HCT116 (cell line): ENCODE measurements around the gene CHST9. TPM values are rescaled to one million over a fixed set of nuclear protein-coding genes. Genes with fewer than 3 reads are reported as not detected.

Source experiments
- ATAC-seq: fragments of 200-7000 bp; cut with Tn5 transposase; 2 replicates; pipeline ENCODE4 v1.9.1; 2020; ENCODE audit warnings: mild to moderate bottlenecking, moderate library complexity
- BruUV-seq: library from RNA; stranded (reverse); fragments of 400-500 nt; replicated peaks from 2 replicates; lab custom pipeline; 2021; lab: Mats Ljungman, UMichigan
- CTCF ChIA-PET: fragments of 300-600 bp; sonication (Branson Sonifier 250); formaldehyde crosslinking; loops from one replicate; lab custom pipeline; 2021; ENCODE audit warnings: antibody characterized with exemption; lab: Charles Lee
- POLR2A ChIA-PET: fragments of 300-600, 350-600 bp; sonication (Branson Sonifier 250); formaldehyde crosslinking; loops from one replicate; lab custom pipeline; 2021; ENCODE audit warnings: antibody characterized with exemption; lab: Charles Lee
- RAD21 ChIA-PET, 2 experiments: fragments of 300-600 bp; sonication (Branson Sonifier 250); formaldehyde crosslinking; loops; one replicate each; lab custom pipeline; 2023; ENCODE audit warnings: low total read pairs in 2 of 2; ENCODE audit not compliant: uncharacterized antibody in 2 of 2, unreplicated experiment in 2 of 2, low non-redundant PET in 1 of 2; lab: Charles Lee
- DNase-seq: peaks from one replicate; pipeline ENCODE4 v3.0.0-alpha.2; 2010; ENCODE audit warnings: low read depth, low spot score
- H2AFZ ChIP-seq: fragments of 200-600 bp; shearing (Covaris generic), sonication (generic); 2 replicates; pipeline ENCODE4 v1.6.1; 2017; ENCODE audit warnings: low read depth, mixed run types, mixed read lengths, antibody characterized with exemption, low read length; ENCODE audit not compliant: poor library complexity, severe bottlenecking
- H3K27ac ChIP-seq: 2 replicates; pipeline ENCODE4 v1.5.1; 2012; ENCODE audit warnings: low read depth, low read length
- H3K27me3 ChIP-seq: fragments of 200-600 bp; sonication (generic); 2 replicates; pipeline ENCODE4 v1.6.1; 2016; ENCODE audit warnings: mixed run types, low read length, mixed read lengths; ENCODE audit not compliant: insufficient read depth
- H3K36me3 ChIP-seq, 2 experiments: fragments of 200-500 bp in 1 of 2; fragments of 200-600 bp in 1 of 2; sonication (Bioruptor generic) in 1 of 2; sonication (generic) in 1 of 2; 2 replicates each; pipeline versions ENCODE4 v1.5.1 to v1.6.1; 2014 to 2016; ENCODE audit warnings: low read length in 2 of 2, inconsistent platforms in 1 of 2, mixed read lengths in 1 of 2, mixed run types in 1 of 2; ENCODE audit not compliant: insufficient read depth in 2 of 2, control insufficient read depth in 1 of 2
- H3K4me1 ChIP-seq, 2 experiments: fragments of 200-600 bp in 1 of 2; sonication (generic) in 1 of 2; 2 replicates each; pipeline versions ENCODE4 v1.5.1 to v1.6.1; 2012 to 2017; ENCODE audit warnings: low read length in 2 of 2, inconsistent platforms in 1 of 2, mild to moderate bottlenecking in 1 of 2, mixed read lengths in 1 of 2, mixed run types in 1 of 2, moderate library complexity in 1 of 2; ENCODE audit not compliant: insufficient read depth in 2 of 2, control insufficient read depth in 1 of 2
- H3K4me2 ChIP-seq: fragments of 200-600 bp; sonication (generic); 2 replicates; pipeline ENCODE4 v1.6.1; 2017; ENCODE audit warnings: mixed run types, low read length, mixed read lengths
- H3K4me3 ChIP-seq, 2 experiments: fragments of 200-600 bp in 1 of 2; sonication (generic) in 1 of 2; replicated peaks in 1 of 2; 2 replicates each; pipeline ENCODE4 v1.5.1; 2011 to 2016; ENCODE audit warnings: low read length in 2 of 2, control low read depth in 1 of 2, low read depth in 1 of 2, mild to moderate bottlenecking in 1 of 2, mixed read lengths in 1 of 2, mixed run types in 1 of 2
- H3K79me2 ChIP-seq: fragments of 200-600 bp; sonication (generic); 2 replicates; pipeline ENCODE4 v1.6.1; 2017; ENCODE audit warnings: mild to moderate bottlenecking, mixed run types, low read length, moderate library complexity, mixed read lengths; ENCODE audit not compliant: insufficient read depth
- H3K9ac ChIP-seq: fragments of 200-600 bp; sonication (generic); 2 replicates; pipeline ENCODE4 v1.6.1; 2016; ENCODE audit warnings: low read length, mixed read lengths
- H3K9me2 ChIP-seq: fragments of 200-600 bp; sonication (generic), shearing (Covaris generic); 2 replicates; pipeline ENCODE4 v1.6.1; 2017; ENCODE audit warnings: mixed run types, mild to moderate bottlenecking, moderate library complexity; ENCODE audit not compliant: insufficient read depth
- H3K9me3 ChIP-seq, 2 experiments: fragments of 200-500 bp in 1 of 2; fragments of 200-600 bp in 1 of 2; sonication (Bioruptor generic) in 1 of 2; sonication (generic) in 1 of 2; 2 replicates each; pipeline ENCODE4 v1.6.1; 2014 to 2017; ENCODE audit warnings: low read length in 2 of 2, mixed read lengths in 2 of 2, inconsistent platforms in 1 of 2, low read depth in 1 of 2, mild to moderate bottlenecking in 1 of 2, mixed run types in 1 of 2, moderate library complexity in 1 of 2; ENCODE audit not compliant: control insufficient read depth in 1 of 2, insufficient read depth in 1 of 2
- H4K20me1 ChIP-seq: fragments of 200-600 bp; sonication (generic), shearing (Covaris generic); 2 replicates; pipeline ENCODE4 v1.6.1; 2017; ENCODE audit warnings: mixed run types, mild to moderate bottlenecking, moderate library complexity; ENCODE audit not compliant: insufficient read depth
- ATF3 ChIP-seq: IDR thresholded peaks from 2 replicates; pipeline ENCODE4 v1.6.1; 2012
- CBX3 ChIP-seq: IDR thresholded peaks from 2 replicates; pipeline ENCODE4 v1.6.1; 2012; ENCODE audit warnings: low read depth
- CEBPB ChIP-seq: IDR thresholded peaks from 2 replicates; pipeline ENCODE4 v1.6.1; 2012; ENCODE audit warnings: low read depth
- ELF1 ChIP-seq: IDR thresholded peaks from 2 replicates; pipeline ENCODE4 v1.6.1; 2012; ENCODE audit warnings: low read depth, borderline replicate concordance
- EZH2 ChIP-seq: fragments of 200-600 bp; sonication (generic); IDR thresholded peaks from 2 replicates; pipeline ENCODE4 v1.6.1; 2017; ENCODE audit warnings: antibody characterized with exemption, mixed run types
- FOSL1 ChIP-seq: IDR thresholded peaks from 2 replicates; pipeline ENCODE4 v1.6.1; 2012; ENCODE audit warnings: low read depth
- JUND ChIP-seq: IDR thresholded peaks from 2 replicates; pipeline ENCODE4 v1.6.1; 2012
- MAX ChIP-seq: IDR thresholded peaks from 2 replicates; pipeline ENCODE4 v1.6.1; 2012
- POLR2A ChIP-seq: IDR thresholded peaks from 2 replicates; pipeline ENCODE4 v1.7.0; 2011; ENCODE audit warnings: borderline replicate concordance; ENCODE audit not compliant: insufficient read depth, insufficient read length; ENCODE audit errors: extremely low read depth
- SP1 ChIP-seq: IDR thresholded peaks from 2 replicates; pipeline ENCODE4 v1.6.1; 2012; ENCODE audit warnings: low read depth
- SRF ChIP-seq: IDR thresholded peaks from 2 replicates; pipeline ENCODE4 v1.6.1; 2012; ENCODE audit warnings: low read depth
- TCF7L2 ChIP-seq: IDR thresholded peaks from 2 replicates; pipeline ENCODE4 v1.7.0; 2011; ENCODE audit warnings: borderline replicate concordance, inconsistent platforms; ENCODE audit not compliant: insufficient read depth, insufficient read length; ENCODE audit errors: extremely low read depth
- YY1 ChIP-seq: IDR thresholded peaks from 2 replicates; pipeline ENCODE4 v1.6.1; 2011; ENCODE audit warnings: low read length, low read depth, moderate library complexity, mild to moderate bottlenecking; ENCODE audit not compliant: insufficient replicate concordance; ENCODE audit errors: extremely low read depth
- ZBTB33 ChIP-seq: IDR thresholded peaks from 2 replicates; pipeline ENCODE4 v1.6.1; 2011; ENCODE audit warnings: mild to moderate bottlenecking, low read length, moderate library complexity; ENCODE audit not compliant: insufficient replicate concordance; ENCODE audit errors: extremely low read depth
- ZNF274 ChIP-seq: fragments of 200-500 bp; sonication (Bioruptor generic); IDR thresholded peaks from 2 replicates; pipeline ENCODE4 v1.6.1; 2014; ENCODE audit warnings: mild to moderate bottlenecking, low read depth, low read length, inconsistent platforms
- intact Hi-C: fragments of 100-400 bp; cut with micrococcal nuclease; formaldehyde crosslinking; loops from 2 replicates; pipeline ENCODE4 v1.10.0; 2022
- total RNA-seq: library from RNA; stranded (reverse); gene quantifications from one replicate; pipeline ENCODE4 v1.2.1, GENCODE V29; 2021; ENCODE audit not compliant: unreplicated experiment

The CHST9 gene
- total RNA-seq, 1 experiment from 2014 or later = not detected

GRCh38 chr18:26875040-26875654, 310.0 kb downstream of the CHST9 start:
- no peaks in the 10 kb centered on the region for H3K9me3 ChIP-seq
- ATAC-seq = no peak
- H3K4me2 ChIP-seq = no peak overlapping the region
- no peaks in the 10 kb centered on the region for H3K4me1 ChIP-seq
- no peaks in the 10 kb centered on the region for H3K79me2 ChIP-seq
- H2AFZ ChIP-seq = no peak overlapping the region
- no peaks in the 10 kb centered on the region for H3K9me2 ChIP-seq
- H3K9ac ChIP-seq = no peak overlapping the region
- no TSS peak for BruUV-seq
- no peaks in the 10 kb centered on the region; the same call in 1 of the 2 replicates for H3K27me3 ChIP-seq
- ChIA-PET POLR2A (no interaction called here), RAD21 (no interaction called here), CTCF (no interaction called here)
- no peaks in the 10 kb centered on the region for H3K36me3 ChIP-seq
- TF ChIP-seq SP1 (no peak), CBX3 (no peak), ZNF274 (no peak), JUND (no peak), ELF1 (no peak), FOSL1 (no peak), YY1 (no peak), EZH2 (no peak), ZBTB33 (no peak), ATF3 (no peak), CEBPB (no peak), TCF7L2 (no peak), MAX (no peak), POLR2A (no peak), SRF (no peak)
- H4K20me1 ChIP-seq = no peaks in the 10 kb centered on the region; the same call in 1 of the 2 replicates
- no peak for DNase-seq
- H3K27ac ChIP-seq = no peak overlapping the region
- intact Hi-C loops = no loop called here
- no peak overlapping the region for H3K4me3 ChIP-seq
